ENCODE data around the gene CCN6. TPM values are rescaled to one million over a fixed set of nuclear protein-coding genes. Genes with fewer than 3 reads are reported as not detected.

CCN6 gene
- total and polyA plus RNA-seq, 4 donors, result 0.54 TPM; not detected in 3

DNA sequence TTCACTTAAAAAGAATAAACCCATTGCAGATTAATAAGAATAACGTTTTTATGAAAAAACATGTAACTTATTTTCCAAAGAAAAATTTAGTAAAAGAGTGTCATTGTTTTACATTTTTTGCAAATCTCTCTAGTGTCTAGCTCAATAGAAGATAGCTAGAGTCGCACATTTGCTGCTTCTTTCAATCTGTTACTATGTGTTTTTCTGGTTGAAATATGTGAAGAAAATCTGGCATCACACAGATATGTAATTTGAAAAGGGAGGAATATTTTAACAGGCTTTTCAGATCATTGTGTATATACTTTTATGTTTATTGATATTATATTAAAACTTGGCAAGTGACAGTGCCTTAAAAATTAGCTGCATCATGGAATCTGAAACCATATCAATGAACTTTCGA lies 9.1 kb downstream of the CCN6 start:
- Histone ChIP-seq H3K9ac (ENCODE audit: low read depth in 1 of 2, low read length in 2 of 2) (no peak overlapping the region), H3K9me3 (ENCODE audit: control insufficient read depth in 4 of 4, low read length in 3 of 4) (no peaks in the 10 kb centered on the region), H3K4me1 (ENCODE audit: control insufficient read depth in 4 of 4, insufficient read depth in 4 of 4, low read length in 3 of 4) (peaks cover 0 to 15% (median 6%) of the 10 kb centered on the region in 4 donors), H3K4me3 (ENCODE audit: low read depth in 1 of 3, low read length in 3 of 3) (no peak overlapping the region), H3K27me3 (ENCODE audit: control insufficient read depth in 4 of 4, insufficient read depth in 4 of 4, low read length in 3 of 4) (no peaks in the 10 kb centered on the region), H3K36me3 (ENCODE audit: control insufficient read depth in 4 of 4, insufficient read depth in 3 of 4, low read depth in 1 of 4, low read length in 3 of 4) (no peaks in the 10 kb centered on the region), H3K27ac (ENCODE audit: low read depth in 1 of 2, low read length in 2 of 2) (no peak overlapping the region)
- 85% methylated on average over 3 of the region's 3 CpGs for WGBS
- no peak for DNase-seq (ENCODE audit: low spot score)
- TF ChIP-seq, protein P1, sequence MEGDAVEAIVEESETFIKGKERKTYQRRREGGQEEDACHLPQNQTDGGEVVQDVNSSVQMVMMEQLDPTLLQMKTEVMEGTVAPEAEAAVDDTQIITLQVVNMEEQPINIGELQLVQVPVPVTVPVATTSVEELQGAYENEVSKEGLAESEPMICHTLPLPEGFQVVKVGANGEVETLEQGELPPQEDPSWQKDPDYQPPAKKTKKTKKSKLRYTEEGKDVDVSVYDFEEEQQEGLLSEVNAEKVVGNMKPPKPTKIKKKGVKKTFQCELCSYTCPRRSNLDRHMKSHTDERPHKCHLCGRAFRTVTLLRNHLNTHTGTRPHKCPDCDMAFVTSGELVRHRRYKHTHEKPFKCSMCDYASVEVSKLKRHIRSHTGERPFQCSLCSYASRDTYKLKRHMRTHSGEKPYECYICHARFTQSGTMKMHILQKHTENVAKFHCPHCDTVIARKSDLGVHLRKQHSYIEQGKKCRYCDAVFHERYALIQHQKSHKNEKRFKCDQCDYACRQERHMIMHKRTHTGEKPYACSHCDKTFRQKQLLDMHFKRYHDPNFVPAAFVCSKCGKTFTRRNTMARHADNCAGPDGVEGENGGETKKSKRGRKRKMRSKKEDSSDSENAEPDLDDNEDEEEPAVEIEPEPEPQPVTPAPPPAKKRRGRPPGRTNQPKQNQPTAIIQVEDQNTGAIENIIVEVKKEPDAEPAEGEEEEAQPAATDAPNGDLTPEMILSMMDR (IDR thresholded peaks at IDR 0.05; ENCODE audit: low read depth, low read length, missing input control), result no peak
- no peak for TF ChIP-seq EGR1 (IDR thresholded peaks at IDR 0.05; ENCODE audit: low read depth in 2 of 2)
- no peak for TF ChIP-seq HNF4A (conservative IDR thresholded peaks at IDR 0.05)
- TF ChIP-seq FOXA2 (IDR thresholded peaks at IDR 0.05), result no peak
- TF ChIP-seq FOXA1 (IDR thresholded peaks at IDR 0.05), result no peak
- TF ChIP-seq, protein P2, sequence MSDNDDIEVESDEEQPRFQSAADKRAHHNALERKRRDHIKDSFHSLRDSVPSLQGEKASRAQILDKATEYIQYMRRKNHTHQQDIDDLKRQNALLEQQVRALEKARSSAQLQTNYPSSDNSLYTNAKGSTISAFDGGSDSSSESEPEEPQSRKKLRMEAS (IDR thresholded peaks at IDR 0.05), result no peak
- TF ChIP-seq, protein P3, sequence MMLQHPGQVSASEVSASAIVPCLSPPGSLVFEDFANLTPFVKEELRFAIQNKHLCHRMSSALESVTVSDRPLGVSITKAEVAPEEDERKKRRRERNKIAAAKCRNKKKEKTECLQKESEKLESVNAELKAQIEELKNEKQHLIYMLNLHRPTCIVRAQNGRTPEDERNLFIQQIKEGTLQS (IDR thresholded peaks at IDR 0.05), result no peak
- TF ChIP-seq HNF4G (IDR thresholded peaks at IDR 0.05), result no peak
- TF ChIP-seq TAF1 (conservative IDR thresholded peaks at IDR 0.05), result no peak
- no peak for TF ChIP-seq SP1 (IDR thresholded peaks at IDR 0.05)
- no peak for TF ChIP-seq RXRA (IDR thresholded peaks at IDR 0.05)

DNA sequence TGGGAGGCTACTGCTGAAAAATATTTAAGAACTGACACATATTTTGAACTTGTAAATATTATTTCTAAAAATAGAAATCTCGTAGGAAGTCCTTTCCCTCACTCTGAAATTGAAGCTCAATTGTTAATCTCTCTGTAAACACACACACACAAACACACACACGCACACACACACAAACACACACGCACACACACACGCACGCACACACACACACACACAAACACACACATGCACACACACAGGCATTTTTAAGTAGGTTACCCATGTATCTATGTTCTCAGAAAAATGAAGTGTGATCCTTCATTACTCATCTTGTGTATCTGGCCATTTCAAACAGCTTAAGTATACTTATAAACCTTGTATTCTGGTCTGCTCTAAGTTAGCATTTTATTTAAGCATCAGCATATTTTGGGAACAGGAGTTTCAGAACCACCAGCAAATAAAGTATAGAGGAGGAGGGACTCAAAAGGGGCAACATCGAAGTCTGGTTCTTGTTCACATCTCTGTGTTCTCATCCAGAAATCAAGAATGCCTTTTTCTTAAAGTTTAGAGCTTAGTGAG lies 11.6 kb downstream of the CCN6 start:
- Histone ChIP-seq H3K4me1 (ENCODE audit: control insufficient read depth in 4 of 4, insufficient read depth in 4 of 4, low read length in 3 of 4) (peaks cover 0 to 7% (median 0%) of the 10 kb centered on the region in 4 donors), H3K4me3 (ENCODE audit: low read depth in 1 of 3, low read length in 3 of 3) (no peak overlapping the region), H3K9ac (ENCODE audit: low read depth in 1 of 2, low read length in 2 of 2) (no peak overlapping the region), H3K36me3 (ENCODE audit: control insufficient read depth in 4 of 4, insufficient read depth in 3 of 4, low read depth in 1 of 4, low read length in 3 of 4) (peaks cover 1 to 11% (median 3%) of the 10 kb centered on the region in 4 donors), H3K27ac (ENCODE audit: low read depth in 1 of 2, low read length in 2 of 2) (no peak overlapping the region), H3K9me3 (ENCODE audit: control insufficient read depth in 4 of 4, low read length in 3 of 4) (no peaks in the 10 kb centered on the region), H3K27me3 (ENCODE audit: control insufficient read depth in 4 of 4, insufficient read depth in 4 of 4, low read length in 3 of 4) (no peaks in the 10 kb centered on the region)
- WGBS, result 54% methylated on average over 6 of the region's 6 CpGs
- TF ChIP-seq JUND (IDR thresholded peaks at IDR 0.05) (no peak), EGR1 (IDR thresholded peaks at IDR 0.05; ENCODE audit: low read depth in 2 of 2) (no peak), HNF4G (IDR thresholded peaks at IDR 0.05) (no peak), FOXA1 (IDR thresholded peaks at IDR 0.05) (no peak)
- TF ChIP-seq, protein P3 (IDR thresholded peaks at IDR 0.05), result no peak
- TF ChIP-seq, protein P4, sequence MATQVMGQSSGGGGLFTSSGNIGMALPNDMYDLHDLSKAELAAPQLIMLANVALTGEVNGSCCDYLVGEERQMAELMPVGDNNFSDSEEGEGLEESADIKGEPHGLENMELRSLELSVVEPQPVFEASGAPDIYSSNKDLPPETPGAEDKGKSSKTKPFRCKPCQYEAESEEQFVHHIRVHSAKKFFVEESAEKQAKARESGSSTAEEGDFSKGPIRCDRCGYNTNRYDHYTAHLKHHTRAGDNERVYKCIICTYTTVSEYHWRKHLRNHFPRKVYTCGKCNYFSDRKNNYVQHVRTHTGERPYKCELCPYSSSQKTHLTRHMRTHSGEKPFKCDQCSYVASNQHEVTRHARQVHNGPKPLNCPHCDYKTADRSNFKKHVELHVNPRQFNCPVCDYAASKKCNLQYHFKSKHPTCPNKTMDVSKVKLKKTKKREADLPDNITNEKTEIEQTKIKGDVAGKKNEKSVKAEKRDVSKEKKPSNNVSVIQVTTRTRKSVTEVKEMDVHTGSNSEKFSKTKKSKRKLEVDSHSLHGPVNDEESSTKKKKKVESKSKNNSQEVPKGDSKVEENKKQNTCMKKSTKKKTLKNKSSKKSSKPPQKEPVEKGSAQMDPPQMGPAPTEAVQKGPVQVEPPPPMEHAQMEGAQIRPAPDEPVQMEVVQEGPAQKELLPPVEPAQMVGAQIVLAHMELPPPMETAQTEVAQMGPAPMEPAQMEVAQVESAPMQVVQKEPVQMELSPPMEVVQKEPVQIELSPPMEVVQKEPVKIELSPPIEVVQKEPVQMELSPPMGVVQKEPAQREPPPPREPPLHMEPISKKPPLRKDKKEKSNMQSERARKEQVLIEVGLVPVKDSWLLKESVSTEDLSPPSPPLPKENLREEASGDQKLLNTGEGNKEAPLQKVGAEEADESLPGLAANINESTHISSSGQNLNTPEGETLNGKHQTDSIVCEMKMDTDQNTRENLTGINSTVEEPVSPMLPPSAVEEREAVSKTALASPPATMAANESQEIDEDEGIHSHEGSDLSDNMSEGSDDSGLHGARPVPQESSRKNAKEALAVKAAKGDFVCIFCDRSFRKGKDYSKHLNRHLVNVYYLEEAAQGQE (IDR thresholded peaks at IDR 0.05), result no peak
- no peak for DNase-seq (ENCODE audit: low spot score)

Measured in liver (tissue), 9 donors.